Measurements from ENCODE around the gene KIF6.

- TF ChIP-seq, protein P1, sequence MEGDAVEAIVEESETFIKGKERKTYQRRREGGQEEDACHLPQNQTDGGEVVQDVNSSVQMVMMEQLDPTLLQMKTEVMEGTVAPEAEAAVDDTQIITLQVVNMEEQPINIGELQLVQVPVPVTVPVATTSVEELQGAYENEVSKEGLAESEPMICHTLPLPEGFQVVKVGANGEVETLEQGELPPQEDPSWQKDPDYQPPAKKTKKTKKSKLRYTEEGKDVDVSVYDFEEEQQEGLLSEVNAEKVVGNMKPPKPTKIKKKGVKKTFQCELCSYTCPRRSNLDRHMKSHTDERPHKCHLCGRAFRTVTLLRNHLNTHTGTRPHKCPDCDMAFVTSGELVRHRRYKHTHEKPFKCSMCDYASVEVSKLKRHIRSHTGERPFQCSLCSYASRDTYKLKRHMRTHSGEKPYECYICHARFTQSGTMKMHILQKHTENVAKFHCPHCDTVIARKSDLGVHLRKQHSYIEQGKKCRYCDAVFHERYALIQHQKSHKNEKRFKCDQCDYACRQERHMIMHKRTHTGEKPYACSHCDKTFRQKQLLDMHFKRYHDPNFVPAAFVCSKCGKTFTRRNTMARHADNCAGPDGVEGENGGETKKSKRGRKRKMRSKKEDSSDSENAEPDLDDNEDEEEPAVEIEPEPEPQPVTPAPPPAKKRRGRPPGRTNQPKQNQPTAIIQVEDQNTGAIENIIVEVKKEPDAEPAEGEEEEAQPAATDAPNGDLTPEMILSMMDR (IDR thresholded peaks at IDR 0.05; ENCODE audit: insufficient read depth, low read length, poor library complexity, severe bottlenecking): no peak
- no peak for TF ChIP-seq EZH2phosphoT487 (conservative IDR thresholded peaks at IDR 0.05; ENCODE audit: low read length)
These were observed 414.7 kb downstream of the KIF6 start for GRCh38 chr6:39310542-39310941.
